ENCODE measurements around the gene USP37. TPM values are rescaled to one million over a fixed set of nuclear protein-coding genes. Genes with fewer than 3 reads are reported as not detected.

Gene USP37
- total and polyA plus RNA-seq, 2 of the 13 experiments (the other 11 are each of a cell fraction or from before 2014, with no cell fraction given): 6.5 to 30.6 TPM

- in situ Hi-C loops (cut with HindIII; ENCODE audit: extremely low pct_ligation_motif_present, low pct_unique_long_range_greater_than_20kb) (no loop called here), intact Hi-C loops (cut with micrococcal nuclease; ENCODE audit: unreplicated experiment) (no loop called here)
- H3K27me3 ChIP-seq (ENCODE audit: control insufficient read depth in 1 of 2, insufficient read depth in 2 of 2, low read length in 2 of 2): no peaks in the 10 kb centered on the region; a peak in 1 of 5 replicates
- BruUV-seq (replicated peaks): no TSS peak
- DNase-seq (ENCODE audit: low spot score) (no peak), FAIRE-seq (no peak), ATAC-seq (no peak)
- H3K4me1 ChIP-seq (ENCODE audit: insufficient read depth, low read length): peaks cover 51% of the 10 kb centered on the region
- H3K9me3 ChIP-seq (ENCODE audit: low read length): no peaks in the 10 kb centered on the region
- no peak overlapping the region for H2AFZ ChIP-seq (ENCODE audit: low read length)
- H3K4me2 ChIP-seq (ENCODE audit: low read depth, low read length): peak overlapping the region; percentile 20; the same call in 1 of the 2 replicates
- H3K9ac ChIP-seq (ENCODE audit: insufficient read depth, low read depth, low read length): no peak overlapping the region
- H3K36me3 ChIP-seq (replicated peaks in 1 of 2; ENCODE audit: control insufficient read depth in 1 of 2, insufficient read depth in 2 of 2, low read length in 2 of 2): peaks cover 18 to 38% of the 10 kb centered on the region in 2 experiments
- ChIA-PET POLR2A (interaction anchor here (5.6 kb wide), 1 partner anchor 9 kb away, joined by 59 read pairs; no protein-coding TSS in a partner anchor), CTCF (ENCODE audit: low intra/inter-chr PET ratio, low total read pairs) (no interaction called here)
- peaks cover 11% of the 10 kb centered on the region; the same call in 1 of the 2 replicates for H4K20me1 ChIP-seq (ENCODE audit: insufficient read depth, low read length)
- no peak overlapping the region for H3K27ac ChIP-seq (ENCODE audit: extremely low read length, insufficient read depth, low read length)
- H3K79me2 ChIP-seq (ENCODE audit: insufficient read depth, low read length): peaks cover 30% of the 10 kb centered on the region
- TF ChIP-seq, protein P1, sequence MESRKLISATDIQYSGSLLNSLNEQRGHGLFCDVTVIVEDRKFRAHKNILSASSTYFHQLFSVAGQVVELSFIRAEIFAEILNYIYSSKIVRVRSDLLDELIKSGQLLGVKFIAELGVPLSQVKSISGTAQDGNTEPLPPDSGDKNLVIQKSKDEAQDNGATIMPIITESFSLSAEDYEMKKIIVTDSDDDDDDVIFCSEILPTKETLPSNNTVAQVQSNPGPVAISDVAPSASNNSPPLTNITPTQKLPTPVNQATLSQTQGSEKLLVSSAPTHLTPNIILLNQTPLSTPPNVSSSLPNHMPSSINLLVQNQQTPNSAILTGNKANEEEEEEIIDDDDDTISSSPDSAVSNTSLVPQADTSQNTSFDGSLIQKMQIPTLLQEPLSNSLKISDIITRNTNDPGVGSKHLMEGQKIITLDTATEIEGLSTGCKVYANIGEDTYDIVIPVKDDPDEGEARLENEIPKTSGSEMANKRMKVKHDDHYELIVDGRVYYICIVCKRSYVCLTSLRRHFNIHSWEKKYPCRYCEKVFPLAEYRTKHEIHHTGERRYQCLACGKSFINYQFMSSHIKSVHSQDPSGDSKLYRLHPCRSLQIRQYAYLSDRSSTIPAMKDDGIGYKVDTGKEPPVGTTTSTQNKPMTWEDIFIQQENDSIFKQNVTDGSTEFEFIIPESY (CRISPR knock-in tag; IDR thresholded peaks at IDR 0.05): peak; percentile 52; the same call in 1 of the 2 replicates
- TF ChIP-seq MXD4 (CRISPR knock-in tag; IDR thresholded peaks at IDR 0.05): no peak
- 0 out of 2 replicates have a peak, but pooled peaks have one; percentile 8 for TF ChIP-seq ZNF687 (CRISPR knock-in tag; IDR thresholded peaks at IDR 0.05)
- TF ChIP-seq ZSCAN22 (CRISPR knock-in tag; IDR thresholded peaks at IDR 0.05): peak; percentile 79; the same call in 1 of the 2 replicates
- H3K4me3 ChIP-seq (replicated peaks in 1 of 3; ENCODE audit: insufficient read depth in 1 of 3, low read depth in 2 of 3, low read length in 3 of 3): no peak overlapping the region
- WGBS (ENCODE audit: low lambda C conversion rate): 87% methylated on average over 9 of the region's 9 CpGs
Measured at GRCh38 chr2:218422403-218423086, 145.6 kb downstream of the USP37 start.

Measured in HepG2 (cell line).